ENCODE measurements around the gene PRM2.

DNA sequence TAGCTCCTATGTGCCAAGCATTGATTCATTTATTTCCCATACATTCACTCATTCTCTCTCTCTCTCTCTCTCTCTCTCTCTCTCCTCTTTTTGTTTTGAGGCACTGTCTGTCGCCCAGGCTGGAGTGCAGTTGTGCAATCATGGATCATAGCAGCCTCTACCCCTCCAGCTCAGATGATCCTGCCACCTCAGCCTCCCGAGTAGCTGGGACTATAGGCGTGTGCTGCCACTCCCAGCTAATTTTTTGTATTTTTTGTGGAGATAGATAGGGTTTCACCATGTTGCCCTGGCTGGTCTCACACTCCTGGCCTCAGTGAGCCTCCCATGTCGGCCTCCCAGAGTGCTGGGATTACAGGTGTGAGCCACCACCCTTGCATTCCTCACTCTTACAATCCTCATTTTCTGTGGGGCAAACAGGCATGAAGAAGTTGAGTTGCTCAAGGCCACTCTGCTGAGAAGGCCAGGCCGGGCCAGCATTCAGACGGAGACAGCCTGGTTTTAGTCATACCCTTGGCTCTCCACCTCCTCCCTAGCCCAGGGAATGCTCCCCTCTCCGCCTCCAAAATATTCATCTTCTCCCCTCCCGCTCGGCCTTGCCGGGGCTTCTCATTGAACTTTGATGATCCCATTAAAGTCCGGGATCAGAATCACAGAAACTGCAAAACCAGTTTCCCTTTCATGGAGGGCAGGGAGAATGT lies 765 bp upstream of the PRM2 start:
- TF ChIP-seq, protein P1, sequence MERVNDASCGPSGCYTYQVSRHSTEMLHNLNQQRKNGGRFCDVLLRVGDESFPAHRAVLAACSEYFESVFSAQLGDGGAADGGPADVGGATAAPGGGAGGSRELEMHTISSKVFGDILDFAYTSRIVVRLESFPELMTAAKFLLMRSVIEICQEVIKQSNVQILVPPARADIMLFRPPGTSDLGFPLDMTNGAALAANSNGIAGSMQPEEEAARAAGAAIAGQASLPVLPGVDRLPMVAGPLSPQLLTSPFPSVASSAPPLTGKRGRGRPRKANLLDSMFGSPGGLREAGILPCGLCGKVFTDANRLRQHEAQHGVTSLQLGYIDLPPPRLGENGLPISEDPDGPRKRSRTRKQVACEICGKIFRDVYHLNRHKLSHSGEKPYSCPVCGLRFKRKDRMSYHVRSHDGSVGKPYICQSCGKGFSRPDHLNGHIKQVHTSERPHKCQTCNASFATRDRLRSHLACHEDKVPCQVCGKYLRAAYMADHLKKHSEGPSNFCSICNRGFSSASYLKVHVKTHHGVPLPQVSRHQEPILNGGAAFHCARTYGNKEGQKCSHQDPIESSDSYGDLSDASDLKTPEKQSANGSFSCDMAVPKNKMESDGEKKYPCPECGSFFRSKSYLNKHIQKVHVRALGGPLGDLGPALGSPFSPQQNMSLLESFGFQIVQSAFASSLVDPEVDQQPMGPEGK (CRISPR knock-in tag; IDR thresholded peaks at IDR 0.05; ENCODE audit: borderline replicate concordance): no peak
- TF ChIP-seq, protein P2, sequence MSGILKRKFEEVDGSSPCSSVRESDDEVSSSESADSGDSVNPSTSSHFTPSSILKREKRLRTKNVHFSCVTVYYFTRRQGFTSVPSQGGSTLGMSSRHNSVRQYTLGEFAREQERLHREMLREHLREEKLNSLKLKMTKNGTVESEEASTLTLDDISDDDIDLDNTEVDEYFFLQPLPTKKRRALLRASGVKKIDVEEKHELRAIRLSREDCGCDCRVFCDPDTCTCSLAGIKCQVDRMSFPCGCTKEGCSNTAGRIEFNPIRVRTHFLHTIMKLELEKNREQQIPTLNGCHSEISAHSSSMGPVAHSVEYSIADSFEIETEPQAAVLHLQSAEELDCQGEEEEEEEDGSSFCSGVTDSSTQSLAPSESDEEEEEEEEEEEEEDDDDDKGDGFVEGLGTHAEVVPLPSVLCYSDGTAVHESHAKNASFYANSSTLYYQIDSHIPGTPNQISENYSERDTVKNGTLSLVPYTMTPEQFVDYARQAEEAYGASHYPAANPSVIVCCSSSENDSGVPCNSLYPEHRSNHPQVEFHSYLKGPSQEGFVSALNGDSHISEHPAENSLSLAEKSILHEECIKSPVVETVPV (CRISPR knock-in tag; IDR thresholded peaks at IDR 0.05): no peak
- TF ChIP-seq TOX (CRISPR knock-in tag; IDR thresholded peaks at IDR 0.05; ENCODE audit: borderline replicate concordance) (no peak), ZNF565 (CRISPR knock-in tag; conservative IDR thresholded peaks at IDR 0.05; ENCODE audit: low read depth) (no peak), ZFP30 (CRISPR knock-in tag; IDR thresholded peaks at IDR 0.05) (no peak)

Measured in SK-N-SH treated with all-trans-retinoic acid at 6 μM for 48 hours (cell line).